Stimulated activated CD8-positive, alpha-beta memory T cell treated with anti-CD3 and anti-CD28 coated beads, Interleukin-7, amount 100 ng/mL, for 48 hours (primary cell): ENCODE measurements around the gene UBL4B.

Experiments used
- DNase-seq, 2 donors: peaks; one replicate each; pipeline ENCODE4 v3.0.0-alpha.2; 2020; ENCODE audit warnings: low read depth in 1 of 2; ENCODE audit errors: extremely low read depth in 1 of 2

The UBL4B gene

DNA sequence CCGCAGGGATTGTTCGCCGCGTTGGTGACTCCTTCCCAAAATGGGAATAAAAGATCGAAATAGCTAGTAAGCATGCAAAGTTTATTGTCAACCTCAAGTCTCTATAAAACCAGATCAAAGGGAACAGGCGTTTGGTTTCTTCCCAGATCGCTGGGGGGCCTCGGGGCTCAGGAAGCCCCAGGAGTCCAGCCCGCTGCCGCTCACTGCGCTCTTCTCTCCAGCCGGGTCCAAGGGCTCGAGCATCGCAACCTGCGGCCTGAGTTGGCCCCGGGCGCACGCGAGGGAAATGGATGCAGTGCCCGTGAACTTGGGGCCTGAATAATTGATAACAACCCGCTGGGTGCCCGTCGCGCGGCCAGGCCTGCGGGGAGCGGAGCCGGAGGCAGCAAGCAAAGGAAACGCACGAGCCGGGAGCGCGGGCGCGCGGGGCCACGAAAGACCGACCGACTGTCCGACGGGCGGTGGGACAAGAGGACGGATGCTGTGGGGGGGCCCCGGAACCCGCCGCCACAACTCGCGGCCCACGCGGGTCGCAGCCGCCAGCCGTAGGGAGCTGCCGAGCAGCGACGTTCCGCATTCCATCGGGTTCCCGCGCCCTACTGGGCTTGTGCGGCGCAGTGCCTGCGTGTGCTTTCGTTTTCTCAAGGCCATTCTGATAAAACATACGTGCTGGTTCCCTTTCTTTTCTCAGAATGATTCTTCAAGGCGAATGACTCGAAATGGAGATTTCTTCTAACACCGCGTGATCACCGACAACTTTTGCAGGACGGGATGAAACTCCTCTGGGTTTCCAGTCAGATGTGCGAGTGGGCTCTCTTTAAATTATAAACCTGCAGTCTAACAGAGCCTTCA is 27.8 kb upstream of the UBL4B start:
- no peak for DNase-seq

DNA sequence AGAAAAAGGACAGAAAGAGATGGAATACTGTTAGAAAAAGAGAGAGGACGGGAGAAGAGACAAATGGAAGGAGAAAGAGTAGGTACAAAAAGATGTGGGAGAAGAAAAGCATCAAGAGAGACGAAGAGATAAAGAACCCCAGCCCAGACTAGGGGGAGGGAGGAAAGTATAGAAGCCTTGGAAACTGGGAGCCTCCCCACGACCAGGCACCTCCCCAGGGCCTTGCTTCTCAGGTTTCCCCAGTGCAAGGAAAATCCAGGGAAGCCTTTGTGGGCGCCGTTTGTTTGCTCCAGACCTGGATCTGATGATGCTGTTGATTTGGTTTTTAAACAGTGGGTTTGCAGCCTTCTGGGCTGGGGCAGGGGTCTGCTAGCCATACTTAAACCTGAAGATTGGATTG is 26.6 kb upstream of the UBL4B start:
- no peak for DNase-seq

DNA sequence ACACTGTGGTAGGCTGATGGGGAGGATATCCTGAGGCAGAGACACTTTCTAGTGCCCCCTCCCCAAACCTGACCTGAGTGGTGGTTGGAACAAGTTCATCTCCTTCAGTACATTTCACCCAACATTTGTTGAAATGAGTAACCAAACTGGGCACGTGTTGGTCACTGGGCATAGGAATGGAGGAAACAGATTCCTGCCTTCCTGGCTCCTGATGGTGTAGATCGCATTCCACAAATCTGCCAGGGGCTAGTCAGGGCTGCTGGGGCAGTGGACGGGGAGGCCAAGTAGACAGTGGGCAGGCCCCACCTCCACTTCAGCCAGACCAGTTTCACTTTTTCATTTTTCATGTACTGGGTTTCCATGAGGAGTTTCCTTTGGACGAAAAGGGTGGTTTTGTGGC is 25.3 kb upstream of the UBL4B start:
- no peak for DNase-seq

DNA sequence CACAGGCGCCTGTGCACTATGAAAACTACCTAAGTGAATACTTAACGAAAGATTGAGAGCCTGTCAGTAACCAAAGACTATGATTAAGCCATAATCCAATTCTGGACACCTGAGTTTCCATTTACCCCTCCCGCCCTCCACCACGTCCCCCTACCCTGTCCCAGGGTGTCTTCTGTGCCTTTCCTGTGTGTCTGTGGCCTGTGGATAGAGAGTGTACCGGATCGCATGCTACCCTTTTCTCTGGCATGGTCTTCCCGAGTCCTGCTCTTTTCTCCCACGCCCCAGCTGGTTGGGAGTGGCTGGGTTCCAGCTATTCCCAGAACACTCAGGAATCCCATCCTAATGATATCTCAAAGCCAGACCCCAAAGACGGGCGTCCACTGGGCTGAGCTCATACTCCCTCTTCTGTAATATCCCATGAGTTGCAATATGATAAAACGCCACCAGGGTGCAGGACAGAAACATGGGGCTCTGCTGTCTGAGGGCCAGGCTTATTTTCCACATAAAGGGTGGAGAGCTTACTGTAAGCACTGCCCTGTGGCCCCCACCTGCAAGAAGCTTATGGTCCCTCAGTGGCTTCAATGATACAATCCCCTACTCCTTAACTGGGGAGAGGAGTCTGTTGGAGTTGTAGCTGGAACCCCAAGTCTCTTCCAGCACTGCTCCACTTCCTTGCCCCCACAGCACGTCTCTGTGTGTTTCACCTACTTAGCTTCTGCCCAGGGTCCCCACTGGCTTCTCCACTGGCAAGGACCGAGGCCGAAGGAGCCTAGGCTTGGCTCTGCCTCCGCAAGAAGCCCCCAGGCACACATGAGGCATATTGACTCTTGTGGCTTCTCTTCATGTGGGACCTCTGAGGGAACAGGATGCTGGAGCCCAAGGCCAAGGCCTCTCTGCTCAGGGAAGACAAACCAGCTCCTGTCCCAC is 24.2 kb upstream of the UBL4B start:
- peak in 1 of 2 donors; percentile 20 for DNase-seq

DNA sequence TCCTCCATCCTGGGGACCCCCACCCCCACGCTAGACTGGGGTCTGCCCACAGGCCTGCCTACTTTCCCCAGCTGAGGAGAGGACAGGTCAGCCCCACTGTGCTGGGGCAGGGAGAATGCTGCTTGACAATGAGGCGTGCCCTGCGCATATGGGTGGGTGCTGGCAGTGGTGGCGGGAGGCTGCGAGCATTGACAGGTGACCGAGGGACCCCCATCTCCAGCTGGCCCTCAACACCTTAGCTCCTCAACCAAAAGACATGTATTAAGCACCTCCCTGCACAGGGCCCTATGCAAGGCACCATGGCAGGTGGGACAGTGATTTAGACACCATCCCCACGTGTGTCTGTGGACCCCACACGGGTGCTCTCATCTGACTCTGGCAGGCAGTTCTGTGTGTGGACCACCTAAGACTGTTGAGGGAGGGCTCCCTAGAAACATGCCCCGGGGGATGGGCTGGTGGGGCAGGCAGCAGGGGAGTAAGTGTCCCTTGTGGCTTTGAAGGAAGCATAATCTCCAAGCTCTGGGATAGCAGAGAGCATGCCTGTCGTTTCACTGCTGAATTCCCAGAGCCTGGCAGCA is 23.4 kb upstream of the UBL4B start:
- no peak for DNase-seq

DNA sequence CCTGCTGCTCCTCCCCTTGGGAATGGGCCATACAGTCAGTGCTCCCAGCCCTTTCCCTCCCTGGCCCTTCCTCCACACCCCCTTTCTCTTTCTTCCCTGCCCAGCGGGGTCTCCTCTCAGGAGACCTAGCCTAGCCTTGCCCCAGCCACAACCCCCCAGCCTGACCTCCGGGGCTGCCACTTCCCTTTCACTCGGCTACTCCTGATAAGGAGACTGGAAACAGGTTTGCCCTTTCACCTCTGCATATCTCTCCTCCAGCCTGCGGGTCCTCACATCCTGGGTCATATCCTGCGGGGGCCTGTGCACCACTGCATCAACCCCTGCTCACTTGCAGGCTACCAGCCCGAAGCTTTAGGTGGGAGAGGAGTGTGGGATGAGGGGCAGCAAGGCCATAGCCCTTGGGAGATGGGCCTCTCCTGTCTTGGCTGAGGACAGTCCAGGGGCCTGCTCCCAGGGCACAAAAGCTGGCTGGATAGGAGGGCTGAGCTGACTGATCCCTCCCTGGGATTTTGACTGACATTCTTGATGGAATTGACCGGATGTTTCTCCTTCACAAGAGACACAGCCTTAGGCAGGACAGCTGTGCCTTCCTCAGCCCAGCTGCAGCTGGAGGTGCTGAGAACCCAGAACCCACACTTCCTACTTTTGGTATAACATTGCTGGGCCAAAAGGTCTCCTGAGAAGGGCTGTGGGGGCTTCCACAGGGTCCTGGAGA is 22.5 kb upstream of the UBL4B start:
- no peak for DNase-seq

DNA sequence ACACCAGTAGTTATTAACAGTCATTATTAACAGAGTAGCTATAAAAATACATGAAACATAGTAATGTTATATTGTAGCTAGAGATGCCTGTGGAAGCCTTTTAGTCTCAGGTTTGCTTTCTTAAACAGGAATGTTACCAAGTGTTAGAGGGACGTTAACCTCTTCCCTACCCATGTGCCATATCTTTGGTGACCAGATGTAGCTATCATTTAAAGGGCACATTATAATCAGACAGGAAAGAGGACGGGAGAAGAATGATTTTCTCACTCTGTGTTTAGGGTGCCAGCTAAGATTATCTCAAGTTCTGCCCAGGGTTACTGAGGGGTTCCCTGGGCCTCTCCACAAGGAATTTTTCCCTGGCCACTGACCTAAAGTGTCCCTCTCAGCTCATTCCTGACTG is 20.9 kb upstream of the UBL4B start:
- DNase-seq, result no peak

DNA sequence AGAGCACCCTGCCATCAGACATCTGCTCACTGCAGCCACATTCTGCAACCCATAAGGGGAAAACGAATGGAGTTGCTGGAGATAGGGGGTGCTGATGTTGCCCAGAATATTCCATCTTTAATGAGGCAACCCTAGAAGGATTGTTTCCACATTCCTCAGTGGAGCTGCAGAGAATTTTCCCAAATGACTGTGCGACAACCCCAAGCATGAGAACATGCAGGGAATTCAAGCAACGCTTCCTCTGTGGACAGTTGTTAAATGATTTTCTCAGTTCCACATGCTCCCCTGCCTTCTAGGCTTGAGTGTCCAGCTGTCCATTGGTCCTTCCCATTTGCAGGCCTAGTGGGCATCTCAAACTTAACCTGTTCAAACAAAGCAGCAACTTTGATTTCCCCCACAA is 20.5 kb upstream of the UBL4B start:
- DNase-seq, result no peak

DNA sequence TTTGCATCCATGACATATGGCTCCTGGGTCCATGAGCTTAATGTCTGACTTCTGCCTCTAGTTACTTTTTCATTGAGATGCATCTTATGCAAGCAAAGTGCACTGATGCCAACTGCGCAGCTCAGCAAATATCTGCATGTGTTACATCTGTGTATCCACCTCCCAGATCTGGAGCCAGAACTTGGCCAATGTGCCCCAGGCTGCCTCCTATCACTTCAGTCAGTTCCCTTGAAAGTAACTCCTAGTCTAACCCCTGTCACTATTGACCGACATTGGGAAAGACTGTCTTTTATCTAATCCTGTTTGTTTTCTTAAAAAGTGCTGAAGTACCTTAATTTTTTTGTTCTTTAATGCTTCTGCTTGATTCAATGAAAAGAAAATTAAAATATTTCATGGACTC is 19.3 kb upstream of the UBL4B start:
- DNase-seq, result no peak

DNA sequence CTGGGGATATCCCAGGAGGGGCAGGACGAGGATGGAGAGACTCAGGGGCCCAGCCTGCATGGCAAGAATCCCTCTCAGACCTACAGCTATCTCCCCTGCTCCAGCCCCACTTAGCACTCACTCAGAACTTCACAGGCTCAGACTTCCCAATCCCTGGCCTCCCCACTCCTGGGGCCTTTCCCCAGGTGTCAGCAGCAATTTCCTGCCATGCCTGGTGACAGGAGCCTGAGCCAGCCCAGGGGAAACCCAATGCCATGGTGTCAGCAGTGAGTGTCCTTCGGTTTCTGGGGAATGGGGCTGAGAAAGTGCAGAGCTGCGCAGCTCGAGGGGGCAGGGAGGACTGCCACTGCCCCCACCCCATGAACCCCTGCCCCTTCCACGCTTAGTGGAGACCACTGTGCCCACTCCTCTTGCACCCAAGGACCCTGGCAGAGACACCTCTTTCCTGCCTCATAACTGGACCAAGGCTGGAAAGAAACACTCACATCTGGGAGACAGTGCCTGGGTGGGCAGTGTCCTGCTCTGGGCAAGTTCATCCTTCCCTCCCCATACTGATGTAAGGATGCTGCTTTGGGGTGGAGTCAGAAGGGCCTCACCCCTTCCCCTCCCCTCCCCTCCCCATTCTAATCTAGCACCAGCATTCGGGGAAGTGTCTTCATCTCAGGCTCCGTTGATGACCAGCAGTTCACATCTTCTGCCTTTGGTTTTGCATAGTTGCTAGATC is 17.1 kb upstream of the UBL4B start:
- DNase-seq, result no peak

DNA sequence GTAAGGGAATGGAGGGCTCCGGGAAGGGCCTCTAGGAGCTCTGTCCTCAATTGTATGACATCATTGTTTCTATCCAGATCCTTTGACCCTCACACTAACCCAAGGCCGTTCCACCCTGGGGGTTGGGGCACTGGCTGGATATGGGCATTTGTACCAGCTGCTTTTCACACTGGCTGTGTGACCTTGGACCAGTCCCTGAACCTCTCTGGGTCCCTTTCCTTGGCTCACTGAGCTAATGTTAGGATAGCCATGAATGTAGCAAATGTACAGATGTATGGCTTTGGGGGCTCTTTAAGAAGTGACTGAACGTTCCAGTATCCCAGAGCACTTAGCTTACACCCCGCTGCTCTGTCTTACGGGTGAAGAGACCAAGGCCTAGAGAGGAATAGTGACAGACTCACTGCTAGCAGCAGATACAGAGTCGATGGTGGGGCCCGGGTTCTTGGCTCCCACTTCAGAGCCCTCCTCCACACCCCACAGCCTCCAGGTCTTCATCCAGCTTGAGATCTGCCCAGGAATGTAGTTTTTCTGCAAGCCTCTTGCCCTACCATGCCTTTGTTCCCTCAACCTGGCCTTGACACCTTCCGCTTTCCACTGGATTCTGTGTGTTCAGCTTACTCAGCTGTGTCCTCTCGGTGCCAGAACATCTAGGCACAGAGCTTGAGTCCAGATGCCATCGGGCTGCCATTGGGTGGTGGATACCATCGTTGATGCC is 14.6 kb upstream of the UBL4B start:
- DNase-seq, result no peak

DNA sequence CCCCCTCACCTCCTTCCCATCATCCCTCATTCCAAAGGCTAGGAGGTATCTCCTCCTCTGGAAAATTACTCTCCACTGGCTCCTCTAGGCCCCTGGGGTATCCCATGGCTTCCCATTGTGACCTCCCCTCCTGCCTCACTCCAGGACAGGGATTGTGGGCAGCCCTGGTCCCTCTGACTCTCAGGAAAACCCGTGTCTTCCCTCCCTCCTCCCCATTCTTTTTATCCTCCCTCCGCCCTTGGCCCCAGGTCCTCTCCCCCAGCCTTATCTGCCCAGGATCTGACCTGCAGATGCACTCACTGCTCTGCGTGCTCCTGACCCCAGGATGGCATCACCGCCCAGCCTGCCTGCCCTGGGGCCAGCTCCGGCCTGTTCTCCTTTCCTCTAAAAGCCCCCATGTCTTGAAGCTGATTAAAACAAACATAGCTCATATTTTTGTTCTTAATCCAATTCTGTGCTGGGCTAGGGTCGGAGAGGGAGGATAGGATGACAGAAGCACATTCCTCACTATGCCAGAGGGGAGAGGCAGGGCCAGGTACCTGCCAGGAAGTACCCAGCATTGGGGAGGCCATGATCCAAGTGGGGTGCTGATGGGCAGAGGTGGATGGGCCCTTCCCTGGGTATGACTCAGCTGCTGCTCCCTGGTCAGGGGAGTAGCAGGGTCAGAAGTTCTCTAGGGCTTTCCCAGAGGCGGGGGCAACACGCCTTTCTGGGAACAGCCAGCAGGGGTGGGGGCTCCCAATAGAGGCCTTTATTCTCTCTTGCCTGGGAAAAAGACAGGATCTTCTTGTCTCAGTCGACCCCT is 13.8 kb upstream of the UBL4B start:
- DNase-seq, result no peak

DNA sequence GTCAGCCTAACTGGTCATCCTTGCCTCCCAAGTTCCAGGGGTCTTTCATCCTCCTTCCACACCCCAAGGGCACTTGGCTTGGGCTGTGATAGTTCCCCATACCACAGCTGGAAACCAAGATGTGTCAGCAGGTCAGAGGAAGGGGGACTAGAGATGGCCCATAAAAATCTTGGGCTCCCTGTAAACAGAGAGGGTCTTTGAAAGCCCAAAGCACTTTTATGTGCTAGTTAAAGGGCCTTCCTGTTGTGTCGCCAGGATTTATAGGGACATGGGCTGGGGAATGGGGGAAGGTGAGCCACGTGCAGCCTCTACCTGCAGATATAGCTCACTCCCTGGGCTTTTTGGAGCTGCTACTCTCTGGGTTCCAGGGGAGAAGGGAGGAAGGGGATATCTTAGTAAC is 11.9 kb upstream of the UBL4B start:
- no peak for DNase-seq

DNA sequence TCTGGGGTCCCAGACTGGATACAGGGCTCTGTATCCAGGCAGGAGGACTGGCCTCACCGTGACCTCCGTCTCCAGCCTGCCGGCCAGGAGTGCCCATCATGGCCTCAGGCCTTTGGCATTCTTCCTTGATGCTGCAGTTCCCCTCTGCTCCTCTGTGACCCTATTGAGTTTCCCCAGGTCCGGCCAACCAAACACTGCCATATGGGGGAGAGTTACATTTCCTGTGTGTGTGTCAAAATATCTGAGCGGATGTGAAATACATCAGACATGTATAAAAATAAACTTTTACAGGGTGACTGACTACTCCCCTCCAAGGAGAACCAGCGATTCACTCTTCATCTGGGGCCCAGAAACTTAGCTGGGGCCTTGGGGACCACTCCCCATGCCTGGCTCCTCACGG is 10.2 kb upstream of the UBL4B start:
- DNase-seq, result no peak

DNA sequence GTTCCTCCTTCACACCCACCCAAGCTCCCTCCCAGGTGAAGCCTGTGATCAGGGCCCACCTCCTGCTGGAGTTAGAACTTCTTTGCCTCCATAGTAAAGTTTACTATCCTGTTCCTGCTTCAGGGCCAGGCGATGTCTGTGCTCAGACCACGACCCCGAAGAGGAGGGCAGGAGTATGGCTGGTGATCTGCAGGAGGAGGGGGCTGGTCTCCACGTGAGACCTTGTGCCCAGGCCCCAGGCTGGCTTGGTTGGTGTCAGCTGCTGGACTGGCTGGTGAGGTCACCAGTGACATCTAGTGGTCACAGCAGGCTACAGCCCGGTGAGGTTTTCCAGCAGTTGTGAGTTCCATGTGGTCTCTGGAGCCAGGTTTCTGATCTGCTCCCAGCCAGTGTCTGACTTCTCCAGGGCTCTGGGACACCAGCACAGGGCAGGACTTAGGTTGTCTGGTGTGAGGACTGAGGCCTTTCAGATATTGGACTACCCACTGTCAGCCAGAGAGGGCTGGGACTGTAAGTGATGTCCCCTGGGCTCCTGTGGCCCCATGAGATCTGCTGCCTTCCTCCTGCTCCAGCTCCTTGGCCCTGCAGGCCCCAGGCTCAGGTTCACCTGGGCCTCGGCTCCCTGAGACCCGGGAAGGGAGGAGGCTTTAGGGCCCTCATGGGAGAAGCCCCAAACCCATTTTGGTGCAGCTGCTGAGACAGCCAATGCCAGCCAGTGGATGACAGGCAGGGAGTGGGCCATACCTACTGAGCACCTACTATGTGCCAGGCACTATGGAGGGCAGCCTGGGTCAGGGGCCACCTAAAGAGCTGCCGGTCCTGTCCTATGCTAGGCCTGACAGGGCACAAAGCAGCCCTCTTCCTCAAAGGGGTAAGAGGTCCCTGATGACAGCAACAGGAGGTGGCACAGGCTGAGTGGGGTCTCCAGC is 6.0 kb upstream of the UBL4B start:
- DNase-seq, result peak in 1 of 2 donors; percentile 35

DNA sequence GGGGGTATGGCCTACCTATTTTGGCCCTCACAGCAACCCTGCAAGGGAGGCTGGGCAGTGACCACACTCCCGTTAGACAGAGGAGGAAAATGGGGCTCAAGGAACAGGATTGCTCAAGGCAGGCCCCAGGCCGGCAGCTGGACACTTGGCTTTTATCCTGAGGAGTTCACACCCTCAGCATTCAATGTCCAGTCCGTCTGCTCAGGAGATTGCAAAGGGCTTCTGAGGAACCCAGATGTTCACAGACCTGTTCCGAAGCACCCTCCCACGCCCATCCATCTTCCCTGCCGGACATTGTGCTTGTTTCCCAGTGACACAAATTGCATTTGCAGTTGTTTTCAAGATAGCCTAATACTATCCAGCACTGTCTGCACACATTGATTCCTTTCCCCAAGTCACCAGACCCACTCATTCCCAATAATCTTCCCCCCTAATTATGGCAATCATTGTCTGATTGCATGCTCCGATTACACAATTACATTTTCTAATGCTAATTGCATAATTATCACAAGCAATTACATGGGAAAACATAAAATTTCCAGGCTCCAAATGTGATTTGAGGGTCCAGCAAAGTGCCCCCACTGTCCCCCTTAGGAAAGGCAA is 4.3 kb upstream of the UBL4B start:
- no peak for DNase-seq

DNA sequence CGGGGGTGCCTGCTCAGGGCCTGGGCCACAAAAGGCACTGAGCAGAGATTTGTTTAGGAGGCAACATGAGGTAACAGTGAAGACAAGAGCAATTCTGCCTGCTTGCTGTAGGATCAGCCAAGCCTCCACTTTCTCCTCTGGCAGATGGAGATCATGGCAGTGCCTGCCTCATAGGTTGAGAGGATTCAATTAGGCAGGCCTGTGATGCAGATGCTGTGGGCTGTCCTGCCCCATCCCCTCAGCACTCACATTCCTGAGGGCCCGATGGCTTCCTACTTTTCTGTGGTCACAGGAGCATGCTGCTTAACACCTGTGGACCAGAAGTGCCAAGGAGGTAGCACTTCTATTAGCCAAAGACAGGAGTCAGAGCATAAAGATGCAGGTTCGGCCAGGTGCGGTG is 1.2 kb upstream of the UBL4B start:
- DNase-seq, result no peak
